ENCODE data around the gene EFS. TPM values are rescaled to one million over a fixed set of nuclear protein-coding genes. Genes with fewer than 3 reads are reported as not detected.

Gene EFS
- total RNA-seq, 8 experiments from 2014 or later = 1.0 to 9.6 (median 2.8) TPM

DNA sequence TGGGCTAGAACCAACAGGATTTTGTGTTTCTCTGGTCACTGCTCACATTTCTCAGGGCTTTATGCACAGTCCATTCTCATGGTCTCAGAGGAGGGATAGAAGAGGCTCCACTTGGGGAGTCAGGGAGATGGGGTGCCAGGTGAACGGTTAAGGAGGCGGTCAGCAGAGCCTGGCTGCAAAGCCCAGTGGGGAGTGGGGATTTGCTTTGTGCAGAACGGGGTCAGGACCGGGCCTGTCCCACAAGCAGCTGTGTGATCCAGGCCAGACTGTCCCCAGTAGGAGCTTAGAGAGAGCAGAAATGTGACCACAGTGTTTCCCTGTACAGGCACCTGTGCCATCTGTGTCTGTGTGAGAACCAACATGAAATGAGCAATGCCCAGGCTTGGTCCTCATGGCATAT, 16.0 kb upstream of the EFS start:
- ATAC-seq (replicated peaks in 6 of 8) = no peak
- 42 to 60% methylated on average over 2 of the region's 4 CpGs; no CpG with 5 or more reads in 8 of the 10 experiments for WGBS, 10 experiments
- Histone ChIP-seq H3K27ac (no peak overlapping the region), H3K4me1 (replicated peaks in 1 of 2) (no peaks in the 10 kb centered on the region), H3K4me3 (no peak overlapping the region)
- in situ Hi-C loops (cut with MboI; ENCODE audit: low pct_unique_long_range_greater_than_20kb in 2 of 9, low sequenced_read_pairs in 9 of 9, unreplicated experiment in 9 of 9) = no loop called here

DNA sequence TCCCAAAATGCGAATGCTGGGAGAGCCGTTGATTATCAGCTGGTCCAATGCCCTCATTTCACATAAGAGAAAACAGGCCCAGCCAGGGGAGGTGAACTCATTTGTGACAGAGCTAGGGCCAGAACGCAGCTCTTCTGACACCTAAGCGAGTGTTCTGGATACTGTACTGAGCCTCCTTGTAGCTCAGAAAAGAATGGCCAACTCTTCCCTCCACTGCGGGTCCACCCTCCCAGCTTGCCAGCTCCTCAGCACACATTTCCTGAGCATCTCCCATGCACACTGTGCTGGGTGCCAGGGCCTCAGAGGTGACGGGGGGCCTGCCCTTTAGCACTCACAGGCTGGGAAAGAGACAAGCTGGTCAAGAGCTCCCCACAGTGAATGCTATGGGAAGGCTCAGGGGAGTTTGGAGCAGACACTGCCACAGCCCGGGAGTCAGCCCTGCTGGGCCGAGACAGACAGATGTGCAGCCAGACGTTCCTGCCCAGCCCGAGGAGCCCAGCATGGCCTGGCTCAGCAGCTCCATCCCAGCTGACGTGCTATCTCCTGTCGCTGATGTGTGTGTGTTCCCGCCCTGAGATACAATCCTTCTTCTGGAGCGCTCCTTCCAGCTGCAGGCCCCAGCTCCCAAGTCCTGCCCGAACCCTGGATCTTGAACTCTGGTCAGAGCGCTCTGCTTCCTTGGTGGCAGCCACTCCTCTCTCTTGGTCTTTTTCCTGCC, 15.4 kb upstream of the EFS start:
- no peaks in the 10 kb centered on the region for H3K4me1 ChIP-seq (replicated peaks in 1 of 2)

DNA sequence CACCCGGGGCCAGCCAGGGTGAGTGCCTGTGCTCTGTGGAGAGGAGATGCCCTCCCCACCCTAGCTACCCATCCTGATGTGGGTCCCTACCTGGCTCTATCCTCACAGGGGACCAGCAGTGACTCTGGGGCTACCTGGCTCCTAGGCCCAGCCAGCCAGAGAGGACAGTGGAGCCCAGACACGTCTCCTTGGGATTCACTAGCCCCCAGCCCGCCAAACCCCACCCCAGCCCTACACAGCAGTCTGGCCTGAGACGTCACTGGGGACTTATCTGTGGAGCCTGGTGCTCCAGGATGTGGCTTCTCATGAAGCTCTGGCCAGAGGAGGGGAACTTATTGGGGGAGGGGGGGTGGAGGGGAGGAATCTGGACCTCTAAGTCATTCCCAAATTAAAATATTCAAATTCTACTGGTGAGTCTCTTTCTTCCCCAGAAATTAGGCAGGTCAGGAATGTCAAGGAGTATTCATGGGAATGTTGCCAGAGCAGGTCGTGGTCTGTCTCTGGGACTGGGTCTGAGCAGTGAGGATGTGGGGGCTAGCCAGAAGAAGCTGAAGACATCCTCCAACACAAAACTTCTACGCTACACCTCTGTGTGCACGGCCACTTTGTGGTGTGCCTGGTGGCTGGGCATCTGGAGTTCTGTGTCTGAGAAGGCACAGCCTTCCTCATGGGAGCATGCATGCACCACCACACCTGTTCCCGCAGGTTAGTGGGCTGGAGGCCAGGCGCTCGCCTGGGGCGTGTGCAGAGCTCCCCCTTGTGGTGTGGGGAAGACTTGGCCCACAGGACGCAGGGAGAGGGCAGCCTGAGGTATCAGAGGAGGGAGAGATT, 14.6 kb upstream of the EFS start:
- Histone ChIP-seq H3K27ac (no peak overlapping the region), H3K4me3 (no peak overlapping the region), H3K4me1 (replicated peaks in 1 of 2) (no peaks in the 10 kb centered on the region)
- 33 to 85% (median 50%) methylated on average over 2 to 6 of the region's 12 CpGs; no CpG with 5 or more reads in 6 of the 10 experiments for WGBS, 10 experiments
- in situ Hi-C loops (cut with MboI; ENCODE audit: low pct_unique_long_range_greater_than_20kb in 2 of 9, low sequenced_read_pairs in 9 of 9, unreplicated experiment in 9 of 9) = loop anchor here in 1 of 9 experiments (10.0 kb wide), 1 partner anchor 55 kb away; the partner anchor contains the start of gene PABPN1
- ATAC-seq (replicated peaks in 6 of 8) = peak in 7 of 8 experiments; percentile 38 to 93 (median 74)

More for the DNA sequence above, 15.4 kb upstream of the EFS start:
- ATAC-seq (replicated peaks in 6 of 8) = peak in 4 of 8 experiments; percentile 7 to 66 (median 32)
- 7 to 100% (median 68%) methylated on average over 1 to 8 of the region's 16 CpGs; no CpG with 5 or more reads in 2 of the 10 experiments for WGBS, 10 experiments
- Histone ChIP-seq H3K4me3 (no peak overlapping the region), H3K27ac (no peak overlapping the region)
- in situ Hi-C loops (cut with MboI; ENCODE audit: low pct_unique_long_range_greater_than_20kb in 2 of 9, low sequenced_read_pairs in 9 of 9, unreplicated experiment in 9 of 9) = no loop called here

DNA sequence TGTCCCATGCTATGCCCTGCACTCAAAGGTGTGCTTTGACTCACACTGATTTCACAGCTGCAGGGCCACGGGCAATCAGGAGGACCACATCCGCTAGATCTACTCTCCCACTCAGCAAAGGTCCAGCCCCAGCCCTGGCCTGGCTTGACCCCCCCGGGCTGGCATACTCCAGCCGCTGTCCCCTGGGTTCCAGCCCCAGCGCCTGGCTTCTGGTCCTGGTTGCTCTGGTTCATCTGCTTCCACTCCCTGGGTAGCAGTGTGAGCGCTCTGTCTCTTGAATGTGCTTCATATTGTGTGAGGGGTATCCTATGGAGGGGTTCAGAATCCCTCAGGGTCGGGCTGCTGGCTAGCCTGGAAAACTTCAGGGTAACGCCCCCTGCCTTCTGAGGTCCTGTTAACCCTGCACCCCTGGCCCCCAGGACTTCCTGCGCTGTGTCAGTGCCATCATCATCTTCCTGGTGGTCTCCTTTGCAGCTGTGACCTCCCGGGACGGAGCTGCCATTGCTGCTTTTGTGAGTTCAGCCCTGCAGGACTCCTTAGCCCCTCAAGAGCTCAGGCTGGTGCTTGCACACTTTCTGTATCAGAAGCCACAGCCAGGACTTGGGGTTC, 13.7 kb upstream of the EFS start:
- Histone ChIP-seq H3K27ac (no peak overlapping the region), H3K4me1 (replicated peaks in 1 of 2) (no peaks in the 10 kb centered on the region), H3K4me3 (no peak overlapping the region)
- in situ Hi-C loops (cut with MboI; ENCODE audit: low pct_unique_long_range_greater_than_20kb in 2 of 9, low sequenced_read_pairs in 9 of 9, unreplicated experiment in 9 of 9) = loop anchor here in 1 of 9 experiments (10.0 kb wide), 1 partner anchor 54 kb away; the partner anchor contains the start of gene PABPN1
- no peak for ATAC-seq (replicated peaks in 6 of 8)
- WGBS, 10 experiments = 40 to 100% (median 71%) methylated on average over 1 to 5 of the region's 11 CpGs; no CpG with 5 or more reads in 4 of the 10 experiments

DNA sequence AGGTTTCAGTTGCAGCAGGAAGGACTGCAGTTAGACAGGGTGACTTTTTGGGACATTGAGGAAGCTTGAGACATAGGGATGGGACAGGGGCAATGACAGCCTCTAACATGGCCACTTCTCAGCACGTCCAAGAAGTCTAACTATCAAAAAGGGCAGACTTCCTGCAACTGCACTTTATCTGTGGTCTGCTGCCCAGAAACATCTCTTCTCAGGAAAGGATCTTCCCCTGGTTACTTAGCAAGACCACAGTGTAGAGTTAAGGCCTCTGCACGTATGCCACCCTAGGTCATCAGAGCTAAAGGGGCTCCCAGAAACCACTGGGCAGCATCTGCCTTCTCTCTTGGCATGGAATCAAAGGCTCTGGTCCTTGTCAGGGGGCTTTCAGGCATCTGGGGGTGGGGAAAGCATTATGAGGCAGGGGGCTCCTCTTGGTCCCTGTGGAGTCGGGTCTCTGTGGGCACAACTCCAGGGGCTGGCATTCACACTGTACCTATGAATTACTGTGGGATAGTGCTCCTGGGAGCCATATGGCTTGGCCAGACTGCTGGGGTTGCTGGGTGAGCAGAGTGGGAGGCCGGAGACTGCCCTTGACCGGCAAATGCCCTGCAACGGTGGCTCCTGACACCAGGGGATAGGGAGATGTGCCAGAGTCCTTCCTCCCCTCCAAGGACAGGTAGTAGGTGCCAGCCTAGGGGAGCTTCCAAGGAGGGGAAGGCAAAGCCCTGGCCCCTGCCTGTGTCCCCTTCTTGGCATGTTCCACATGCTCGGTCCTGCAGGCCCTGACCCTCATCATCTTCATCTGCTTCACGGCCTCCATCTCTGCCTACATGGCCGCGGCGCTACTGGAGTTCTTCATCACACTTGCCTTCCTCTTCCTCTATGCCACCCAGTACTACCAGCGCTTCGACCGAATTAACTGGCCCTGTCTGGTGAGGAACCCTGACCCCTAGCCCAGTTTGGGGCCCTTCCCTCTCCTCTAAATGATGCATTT, 12.9 kb upstream of the EFS start:
- Histone ChIP-seq H3K4me3 (no peak overlapping the region), H3K4me1 (replicated peaks in 1 of 2) (no peaks in the 10 kb centered on the region), H3K27ac (no peak overlapping the region)
- ATAC-seq (replicated peaks in 6 of 8) = no peak
- WGBS, 10 experiments = 28 to 100% (median 80%) methylated on average over 2 to 7 of the region's 14 CpGs; no CpG with 5 or more reads in 3 of the 10 experiments
- in situ Hi-C loops (cut with MboI; ENCODE audit: low pct_unique_long_range_greater_than_20kb in 2 of 9, low sequenced_read_pairs in 9 of 9, unreplicated experiment in 9 of 9) = loop anchor here in 1 of 9 experiments (10.0 kb wide), 1 partner anchor 53 kb away; the partner anchor contains the start of gene PABPN1

DNA sequence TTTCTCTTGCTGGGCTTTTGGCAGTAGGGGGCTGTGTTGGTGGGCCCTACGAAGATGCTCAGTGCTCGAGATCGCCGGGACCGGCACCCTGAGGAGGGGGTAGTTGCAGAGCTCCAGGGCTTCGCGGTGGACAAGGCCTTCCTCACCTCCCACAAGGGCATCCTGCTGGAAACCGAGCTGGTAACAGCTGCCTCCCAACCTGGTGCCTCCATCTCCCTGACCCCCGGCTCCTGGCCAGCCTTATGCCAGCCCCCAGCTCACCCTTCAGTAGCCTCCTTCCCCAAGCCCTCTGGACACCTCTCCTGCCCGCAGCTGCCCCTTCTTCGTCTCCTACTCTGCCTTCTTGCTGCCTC, 12.2 kb upstream of the EFS start:
- in situ Hi-C loops (cut with MboI; ENCODE audit: low pct_unique_long_range_greater_than_20kb in 2 of 9, low sequenced_read_pairs in 9 of 9, unreplicated experiment in 9 of 9) = loop anchor here in 1 of 9 experiments (10.0 kb wide), 1 partner anchor 52 kb away; the partner anchor contains the start of gene PABPN1
- H3K27ac ChIP-seq = no peak overlapping the region
- no peak overlapping the region for H3K4me3 ChIP-seq

DNA sequence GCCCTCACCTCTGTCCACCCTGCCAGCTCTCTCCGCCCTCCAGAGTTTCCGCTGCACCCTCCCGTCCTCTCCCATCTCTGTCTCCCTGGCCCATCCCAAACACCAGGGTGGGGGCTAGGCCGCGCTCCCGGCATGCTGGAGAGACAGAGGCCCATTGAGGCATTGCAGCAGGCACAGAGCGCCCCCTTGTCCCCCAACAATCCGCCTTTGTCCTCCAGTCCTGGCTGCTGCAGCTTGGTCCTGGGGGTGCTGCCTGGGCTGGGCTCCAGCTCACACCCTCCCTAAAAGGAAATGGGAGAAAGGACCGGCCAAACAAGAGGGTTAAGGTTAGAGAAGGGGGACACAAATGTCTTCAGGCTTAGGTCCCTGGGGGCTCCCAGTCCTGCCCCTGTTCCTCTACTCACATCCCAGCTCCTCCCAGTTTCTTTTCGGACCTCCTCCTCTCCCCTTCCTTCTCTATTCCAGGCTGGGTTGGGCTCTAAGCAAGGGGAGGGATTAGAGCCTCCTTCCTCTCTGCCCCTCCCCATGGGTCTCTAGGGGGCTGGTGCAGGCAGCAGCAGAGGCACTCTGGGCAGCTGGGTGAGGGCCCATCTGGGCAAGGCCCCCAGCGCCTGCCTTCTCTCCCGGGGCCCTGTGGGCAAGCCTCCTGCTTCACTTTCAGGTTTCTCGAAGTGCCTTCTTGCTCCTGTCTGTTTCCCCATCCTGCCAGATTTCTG, 11.7 kb upstream of the EFS start, which contains the start of gene CMTM5:
CMTM5 (plus strand) TSS at position 565 of the 716 bp plus-strand sequence. CDS start 206 bp downstream, outside the sequence.
- 20 to 100% (median 49%) methylated on average over 1 to 4 of the region's 13 CpGs; no CpG with 5 or more reads in 4 of the 10 experiments for WGBS, 10 experiments
- Histone ChIP-seq H3K27ac (no peak within 1 kb of the TSS), H3K4me1 (replicated peaks in 1 of 2) (no peaks in the 10 kb centered on the region), H3K4me3 (no peak within 1 kb of the TSS)
- in situ Hi-C loops (cut with MboI; ENCODE audit: low pct_unique_long_range_greater_than_20kb in 2 of 9, low sequenced_read_pairs in 9 of 9, unreplicated experiment in 9 of 9) = loop anchor here in 1 of 9 experiments (10.0 kb wide), 1 partner anchor 52 kb away; the partner anchor contains the start of gene PABPN1
- ATAC-seq (replicated peaks in 6 of 8) = peak in 2 of 8 experiments; percentile 36 to 54

More for the DNA sequence above, 12.2 kb upstream of the EFS start:
- no peaks in the 10 kb centered on the region for H3K4me1 ChIP-seq (replicated peaks in 1 of 2)
- ATAC-seq (replicated peaks in 6 of 8) = no peak
- 30 to 53% (median 45%) methylated on average over 1 to 4 of the region's 11 CpGs; no CpG with 5 or more reads in 6 of the 10 experiments for WGBS, 10 experiments

DNA sequence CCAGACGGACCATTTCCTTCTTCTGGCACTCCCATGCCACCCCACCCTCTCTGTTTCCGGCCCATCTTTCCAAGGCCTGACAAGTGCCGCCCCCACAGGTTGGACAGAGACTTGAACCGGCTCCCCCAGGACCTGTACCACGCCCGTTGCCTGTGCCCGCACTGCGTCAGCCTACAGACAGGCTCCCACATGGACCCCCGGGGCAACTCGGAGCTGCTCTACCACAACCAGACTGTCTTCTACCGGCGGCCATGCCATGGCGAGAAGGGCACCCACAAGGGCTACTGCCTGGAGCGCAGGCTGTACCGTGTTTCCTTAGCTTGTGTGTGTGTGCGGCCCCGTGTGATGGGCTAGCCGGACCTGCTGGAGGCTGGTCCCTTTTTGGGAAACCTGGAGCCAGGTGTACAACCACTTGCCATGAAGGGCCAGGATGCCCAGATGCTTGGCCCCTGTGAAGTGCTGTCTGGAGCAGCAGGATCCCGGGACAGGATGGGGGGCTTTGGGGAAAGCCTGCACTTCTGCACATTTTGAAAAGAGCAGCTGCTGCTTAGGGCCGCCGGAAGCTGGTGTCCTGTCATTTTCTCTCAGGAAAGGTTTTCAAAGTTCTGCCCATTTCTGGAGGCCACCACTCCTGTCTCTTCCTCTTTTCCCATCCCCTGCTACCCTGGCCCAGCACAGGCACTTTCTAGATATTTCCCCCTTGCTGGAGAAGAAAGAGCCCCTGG, 10.7 kb upstream of the EFS start:
- Histone ChIP-seq H3K27ac (no peak overlapping the region), H3K4me1 (replicated peaks in 1 of 2) (no peaks in the 10 kb centered on the region), H3K4me3 (no peak overlapping the region)
- WGBS, 10 experiments = 29 to 100% (median 93%) methylated on average over 1 to 6 of the region's 21 CpGs; no CpG with 5 or more reads in 3 of the 10 experiments
- in situ Hi-C loops (cut with MboI; ENCODE audit: low pct_unique_long_range_greater_than_20kb in 2 of 9, low sequenced_read_pairs in 9 of 9, unreplicated experiment in 9 of 9) = loop anchor here in 1 of 9 experiments (10.0 kb wide), 1 partner anchor 51 kb away; the partner anchor contains the start of gene PABPN1
- no peak for ATAC-seq (replicated peaks in 6 of 8)

DNA sequence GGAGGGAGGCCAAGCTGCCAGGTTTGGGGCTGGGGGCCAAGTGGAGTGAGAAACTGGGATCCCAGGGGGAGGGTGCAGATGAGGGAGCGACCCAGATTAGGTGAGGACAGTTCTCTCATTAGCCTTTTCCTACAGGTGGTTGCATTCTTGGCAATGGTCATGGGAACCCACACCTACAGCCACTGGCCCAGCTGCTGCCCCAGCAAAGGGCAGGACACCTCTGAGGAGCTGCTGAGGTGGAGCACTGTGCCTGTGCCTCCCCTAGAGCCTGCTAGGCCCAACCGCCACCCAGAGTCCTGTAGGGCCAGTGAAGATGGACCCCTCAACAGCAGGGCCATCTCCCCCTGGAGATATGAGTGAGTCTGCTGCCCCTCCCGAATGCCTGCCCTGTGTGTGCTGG, 8.1 kb upstream of the EFS start:
- no peak for ATAC-seq (replicated peaks in 6 of 8)
- in situ Hi-C loops (cut with MboI; ENCODE audit: low pct_unique_long_range_greater_than_20kb in 2 of 9, low sequenced_read_pairs in 9 of 9, unreplicated experiment in 9 of 9) = loop anchor here in 1 of 9 experiments (10.0 kb wide), 1 partner anchor 48 kb away; the partner anchor contains the start of gene PABPN1
- no peaks in the 10 kb centered on the region for H3K4me1 ChIP-seq (replicated peaks in 1 of 2)
- 0 to 80% (median 30%) methylated on average over 1 of the region's 3 CpGs; no CpG with 5 or more reads in 6 of the 10 experiments for WGBS, 10 experiments
- no peak overlapping the region for H3K27ac ChIP-seq
- no peak overlapping the region for H3K4me3 ChIP-seq

DNA sequence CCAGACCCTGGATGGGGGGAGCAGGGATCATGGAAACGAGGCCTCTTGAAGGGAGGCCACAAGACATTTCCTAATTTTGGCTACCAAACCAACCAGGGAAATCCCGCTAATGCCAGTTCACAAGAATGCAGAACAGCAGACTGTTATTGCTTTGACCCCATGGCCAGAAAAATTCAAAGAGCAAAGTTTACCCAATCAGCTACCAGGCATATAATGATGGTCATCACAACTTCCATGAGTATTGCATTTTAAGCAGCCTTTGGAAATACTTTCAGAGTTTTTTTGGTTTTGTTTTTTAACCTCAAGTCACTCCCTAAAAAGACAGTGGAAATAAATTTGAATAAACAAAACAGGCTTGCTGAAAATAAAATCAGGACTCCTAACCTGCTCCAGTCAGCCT, 7.5 kb upstream of the EFS start, which contains the start of gene IL25:
IL25 (plus strand) TSS at position 301 of the 400 bp plus-strand sequence.
- in situ Hi-C loops (cut with MboI; ENCODE audit: low pct_unique_long_range_greater_than_20kb in 2 of 9, low sequenced_read_pairs in 9 of 9, unreplicated experiment in 9 of 9) = loop anchor here in 1 of 9 experiments (10.0 kb wide), 1 partner anchor 48 kb away; the partner anchor contains the start of gene PABPN1
- H3K4me3 ChIP-seq = no peak within 1 kb of the TSS
- no peak within 1 kb of the TSS for H3K27ac ChIP-seq
- ATAC-seq (replicated peaks in 6 of 8) = no peak
- 13 to 75% (median 39%) methylated on average over 1 to 2 of the region's 2 CpGs; no CpG with 5 or more reads in 4 of the 10 experiments for WGBS, 10 experiments
- H3K4me1 ChIP-seq (replicated peaks in 1 of 2) = no peaks in the 10 kb centered on the region
